Prostate gland (tissue), 2 donors: ENCODE measurements around the gene CORO2B. TPM values are rescaled to one million over a fixed set of nuclear protein-coding genes. Genes with fewer than 3 reads are reported as not detected.

ENCODE experiments used
- DNase-seq: peaks from one replicate; pipeline ENCODE4 v3.0.0-alpha.2; 2019; ENCODE audit warnings: low spot score
- H3K27ac ChIP-seq, 2 donors: fragments of 200-600 bp; sonication (generic); 2 replicates each; pipeline ENCODE4 v1.5.1; 2017 to 2019
- H3K27me3 ChIP-seq: fragments of 200-600 bp; sonication (generic); replicated peaks from 2 replicates; pipeline ENCODE4 v1.5.1; 2019; ENCODE audit not compliant: insufficient read depth
- H3K36me3 ChIP-seq, 2 donors: fragments of 200-600 bp; sonication (generic); 1 replicate in 1 of 2; 2 replicates in 1 of 2; pipeline versions ENCODE4 v1.5.1 to v1.8.1; 2017 to 2019
- H3K4me1 ChIP-seq: fragments of 200-600 bp; sonication (generic); replicated peaks from 2 replicates; pipeline ENCODE4 v1.5.1; 2019
- H3K4me3 ChIP-seq, 2 donors: fragments of 200-600 bp; sonication (generic); 2 replicates each; pipeline ENCODE4 v1.5.1; 2017 to 2019
- H3K9me3 ChIP-seq: fragments of 200-600 bp; sonication (generic); 2 replicates; pipeline ENCODE4 v1.5.1; 2017
- POLR2A ChIP-seq: fragments of 450-650 bp; IDR thresholded peaks from one replicate; pipeline ENCODE4 v1.6.1; 2016; ENCODE audit warnings: antibody characterized with exemption, mild to moderate bottlenecking
- POLR2AphosphoS5 ChIP-seq: sonication (generic); formaldehyde crosslinking; IDR thresholded peaks from one replicate; pipeline ENCODE4 v1.6.1; 2017; ENCODE audit warnings: antibody characterized with exemption
- WGBS: methylation state at CpG from one replicate; pipeline ENCODE4 v1.1.5; 2018; 5-methylcytosine and 5-hydroxymethylcytosine counted together
- intact Hi-C: fragments of 100-400 bp; cut with DNase I; formaldehyde crosslinking; loops from one replicate; pipeline ENCODE4 v1.14.2; 2022
- total RNA-seq, 2 donors: library from RNA; depleted of rRNA; stranded (reverse); fragments of >200 nt; gene quantifications; one replicate each; pipeline ENCODE4 v1.1.0, GENCODE V29; 2016
- TF ChIP-seq, protein P1 (sequence below), 4 experiments: fragments of 200-600 bp in 2 of 4; fragments of 450-650 bp in 2 of 4; sonication (generic) in 2 of 4; IDR thresholded peaks; 1 replicate in 3 of 4; 2 replicates in 1 of 4; pipeline ENCODE4 v1.5.1; 2016 to 2019; ENCODE audit warnings: antibody characterized with exemption in 4 of 4, mild to moderate bottlenecking in 2 of 4, moderate library complexity in 2 of 4

The CORO2B gene
- total RNA-seq, 2 donors from 2014 or later = 0.50 to 1.4 TPM

GRCh38 chr15:68553314-68553993 is 25.3 kb upstream of the CORO2B start:
- Histone ChIP-seq H3K4me3 (no peak overlapping the region), H3K9me3 (no peaks in the 10 kb centered on the region), H3K36me3 (no peaks in the 10 kb centered on the region), H3K27me3 (no peaks in the 10 kb centered on the region), H3K4me1 (no peaks in the 10 kb centered on the region), H3K27ac (no peak overlapping the region)
- no peak for TF ChIP-seq POLR2A
- no peak for TF ChIP-seq POLR2AphosphoS5
- TF ChIP-seq, protein P1, sequence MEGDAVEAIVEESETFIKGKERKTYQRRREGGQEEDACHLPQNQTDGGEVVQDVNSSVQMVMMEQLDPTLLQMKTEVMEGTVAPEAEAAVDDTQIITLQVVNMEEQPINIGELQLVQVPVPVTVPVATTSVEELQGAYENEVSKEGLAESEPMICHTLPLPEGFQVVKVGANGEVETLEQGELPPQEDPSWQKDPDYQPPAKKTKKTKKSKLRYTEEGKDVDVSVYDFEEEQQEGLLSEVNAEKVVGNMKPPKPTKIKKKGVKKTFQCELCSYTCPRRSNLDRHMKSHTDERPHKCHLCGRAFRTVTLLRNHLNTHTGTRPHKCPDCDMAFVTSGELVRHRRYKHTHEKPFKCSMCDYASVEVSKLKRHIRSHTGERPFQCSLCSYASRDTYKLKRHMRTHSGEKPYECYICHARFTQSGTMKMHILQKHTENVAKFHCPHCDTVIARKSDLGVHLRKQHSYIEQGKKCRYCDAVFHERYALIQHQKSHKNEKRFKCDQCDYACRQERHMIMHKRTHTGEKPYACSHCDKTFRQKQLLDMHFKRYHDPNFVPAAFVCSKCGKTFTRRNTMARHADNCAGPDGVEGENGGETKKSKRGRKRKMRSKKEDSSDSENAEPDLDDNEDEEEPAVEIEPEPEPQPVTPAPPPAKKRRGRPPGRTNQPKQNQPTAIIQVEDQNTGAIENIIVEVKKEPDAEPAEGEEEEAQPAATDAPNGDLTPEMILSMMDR (IDR thresholded peaks at IDR 0.05) = no peak
- WGBS = 77% methylated on average over 8 of the region's 8 CpGs
- DNase-seq = no peak
- intact Hi-C loops = loop anchor here (5.0 kb wide), 1 partner anchor 251 kb away; no protein-coding TSS in a partner anchor

- Histone ChIP-seq H3K36me3 (no peaks in the 10 kb centered on the region), H3K9me3 (no peaks in the 10 kb centered on the region), H3K27ac (no peak overlapping the region), H3K27me3 (no peaks in the 10 kb centered on the region), H3K4me1 (no peaks in the 10 kb centered on the region), H3K4me3 (no peak overlapping the region)
- intact Hi-C loops = loop anchor here (5.0 kb wide), 1 partner anchor 252 kb away; no protein-coding TSS in a partner anchor
- 47% methylated on average over 10 of the region's 10 CpGs for WGBS
- TF ChIP-seq, protein P1 (IDR thresholded peaks at IDR 0.05) = peak; percentile 60 to 84 (median 66)
- no peak for TF ChIP-seq POLR2AphosphoS5
- peak; percentile 58 for DNase-seq
Measured at GRCh38 chr15:68553994-68554720, 24.6 kb upstream of the CORO2B start.

DNA sequence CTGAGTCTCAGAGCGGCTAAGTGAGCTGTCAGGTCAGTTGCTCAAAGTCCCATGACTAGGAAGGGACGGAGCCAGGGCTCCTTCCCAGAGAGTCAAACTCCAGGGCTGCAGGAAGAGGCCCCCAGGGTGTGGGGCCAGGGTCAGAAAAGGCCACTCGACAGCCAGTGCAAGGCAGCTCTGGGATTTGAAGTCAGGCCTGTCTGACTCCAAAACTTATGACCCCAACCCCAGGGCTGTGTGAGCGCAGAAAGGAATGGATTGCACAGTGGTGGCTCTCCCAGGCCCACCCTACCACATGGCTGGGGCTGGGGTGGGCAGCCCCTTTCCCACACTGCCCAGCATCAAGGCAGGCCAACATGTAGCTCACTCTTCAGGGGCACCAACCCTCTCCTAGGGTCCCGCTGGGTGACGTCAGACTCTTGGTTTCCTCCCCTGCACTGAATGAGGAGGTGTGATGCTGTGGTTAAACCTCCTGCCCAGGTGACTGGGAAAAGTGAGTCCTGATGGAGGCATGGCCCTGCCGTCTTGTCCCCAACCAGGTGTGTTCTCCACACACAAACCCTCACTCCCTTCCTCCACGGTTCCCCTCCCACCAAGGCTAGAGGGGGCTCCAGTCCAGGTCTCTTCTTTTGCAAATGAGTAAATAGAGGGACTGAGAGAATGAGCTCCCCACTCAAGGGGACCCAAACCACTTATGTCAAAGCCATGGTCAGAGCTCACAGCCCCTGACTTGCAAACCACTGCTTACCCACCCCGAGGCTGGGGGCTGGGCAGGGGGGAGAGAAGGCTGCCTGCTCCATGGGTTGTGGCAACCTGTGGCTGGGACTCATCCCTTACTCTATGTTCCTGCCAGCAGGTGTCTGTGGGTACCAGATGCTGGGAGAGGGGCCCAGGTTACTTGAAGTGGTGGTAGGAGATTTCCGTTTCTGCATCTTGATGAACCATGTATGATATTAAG is 23.8 kb upstream of the CORO2B start:
- Histone ChIP-seq H3K36me3 (no peaks in the 10 kb centered on the region), H3K4me3 (no peak overlapping the region), H3K4me1 (no peaks in the 10 kb centered on the region), H3K27ac (no peak overlapping the region), H3K9me3 (no peaks in the 10 kb centered on the region), H3K27me3 (no peaks in the 10 kb centered on the region)
- DNase-seq = no peak
- TF ChIP-seq POLR2AphosphoS5 (no peak), POLR2A (no peak)
- TF ChIP-seq, protein P1 (IDR thresholded peaks at IDR 0.05) = no peak
- intact Hi-C loops = loop anchor here (5.0 kb wide), 3 partner anchors 253 to 372 kb away; no protein-coding TSS in a partner anchor
- 88% methylated on average over 9 of the region's 10 CpGs for WGBS

- Histone ChIP-seq H3K9me3 (no peaks in the 10 kb centered on the region), H3K27ac (no peak overlapping the region), H3K36me3 (no peaks in the 10 kb centered on the region), H3K4me1 (no peaks in the 10 kb centered on the region), H3K27me3 (no peaks in the 10 kb centered on the region), H3K4me3 (no peak overlapping the region)
- intact Hi-C loops = loop anchor here (5.0 kb wide), 2 partner anchors 322 to 372 kb away; no protein-coding TSS in a partner anchor
- TF ChIP-seq POLR2A (no peak), POLR2AphosphoS5 (no peak)
- TF ChIP-seq, protein P1 (IDR thresholded peaks at IDR 0.05) = no peak
- no peak for DNase-seq
- WGBS = 84% methylated on average over 7 of the region's 7 CpGs
Measured at GRCh38 chr15:68555679-68556037, 23.1 kb upstream of the CORO2B start.
